ENCODE results near the gene CPNE8.

The CPNE8 gene

DNA sequence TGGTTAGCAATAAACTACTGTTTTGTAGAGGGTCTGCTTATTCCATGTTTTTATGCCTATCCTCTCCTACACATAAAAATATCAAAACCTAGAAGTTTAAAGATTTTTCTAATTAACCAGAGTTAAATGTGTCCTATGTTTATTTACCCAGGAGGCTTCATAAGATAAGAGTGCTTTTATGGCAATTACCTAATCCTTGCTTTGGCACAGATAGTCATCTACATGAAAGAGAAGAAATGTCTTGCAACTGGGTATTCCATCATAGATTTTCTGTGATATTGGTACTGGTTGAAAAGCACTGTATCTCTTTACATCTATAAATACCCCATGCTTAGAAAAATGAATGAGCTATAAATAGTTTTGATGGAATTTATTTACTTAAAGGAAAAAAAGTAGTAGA lies 277.1 kb downstream of the CPNE8 start:
- no peak for DNase-seq

- no peak for DNase-seq
Measured at GRCh38 chr12:38625306-38625705, 280.1 kb downstream of the CPNE8 start.

- no peak for DNase-seq
Measured at GRCh38 chr12:38614171-38614570, 291.2 kb downstream of the CPNE8 start.

GRCh38 chr12:38610808-38611350 lies 294.5 kb downstream of the CPNE8 start:
- no peak for DNase-seq

GRCh38 chr12:38607295-38607694 lies 298.1 kb downstream of the CPNE8 start:
- no peak for DNase-seq

Data from C1 segment of cervical spinal cord (tissue), 14 donors.